KOPT-K1 (cell line): ENCODE data around the gene GRIK1.

Experiments used
- H3K27ac ChIP-seq: fragments of 200-600 bp; sonication (generic); 2 replicates; pipeline ENCODE4 v1.5.1; 2016; ENCODE audit warnings: antibody characterized with exemption, mild to moderate bottlenecking, low read depth, low read length; ENCODE audit not compliant: poor library complexity, severe bottlenecking
- H3K36me3 ChIP-seq: fragments of 200-600 bp; sonication (generic); 2 replicates; pipeline ENCODE4 v1.5.1; 2017; ENCODE audit warnings: antibody characterized with exemption, mild to moderate bottlenecking, low read length, moderate library complexity; ENCODE audit not compliant: insufficient read depth
- H3K9me3 ChIP-seq: fragments of 200-600 bp; sonication (generic); 2 replicates; pipeline ENCODE4 v1.5.1; 2017; ENCODE audit warnings: antibody characterized with exemption, low read length, mild to moderate bottlenecking; ENCODE audit not compliant: insufficient read depth, poor library complexity, severe bottlenecking

The GRIK1 gene

DNA sequence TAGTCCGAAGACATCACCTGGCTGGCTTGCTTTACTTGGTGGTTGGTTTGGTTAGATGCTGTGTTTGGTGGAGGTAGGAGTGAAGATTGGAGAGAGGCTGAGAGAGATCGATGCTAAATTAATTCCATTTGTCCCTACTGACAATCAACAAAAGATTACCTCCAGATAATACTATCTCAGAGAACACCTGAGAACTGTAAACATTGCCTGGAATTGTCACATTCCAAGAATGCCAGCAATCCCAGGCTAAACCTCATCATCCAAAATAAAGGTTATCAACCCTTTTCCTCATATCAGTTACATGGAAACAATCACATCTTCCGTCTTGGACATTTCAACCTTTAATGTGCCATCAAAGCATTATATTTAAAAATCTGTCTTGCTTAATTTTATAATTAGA is 141.0 kb downstream of the GRIK1 start:
- no peaks in the 10 kb centered on the region for H3K9me3 ChIP-seq
- H3K27ac ChIP-seq: no peak overlapping the region
- no peaks in the 10 kb centered on the region for H3K36me3 ChIP-seq

DNA sequence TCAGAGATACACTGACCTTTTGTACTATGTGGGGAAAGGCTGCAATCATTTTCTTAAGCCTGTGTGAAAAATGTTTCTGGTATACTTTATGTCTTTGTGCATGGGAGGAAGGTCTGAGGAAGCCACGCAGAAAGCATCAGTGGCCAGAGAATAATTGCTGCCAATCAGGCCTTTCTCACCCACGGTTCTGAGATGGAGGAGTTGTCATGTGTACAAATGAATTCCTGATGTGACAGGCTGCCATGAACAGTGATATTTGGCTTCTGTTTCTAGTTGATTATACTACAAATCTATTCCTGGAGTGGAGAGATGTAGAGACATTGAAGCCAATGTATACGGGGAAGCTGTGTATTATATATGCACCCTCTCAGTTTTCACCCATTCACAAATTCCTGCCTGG is 142.6 kb downstream of the GRIK1 start:
- Histone ChIP-seq H3K9me3 (no peaks in the 10 kb centered on the region), H3K36me3 (no peaks in the 10 kb centered on the region), H3K27ac (no peak overlapping the region)

DNA sequence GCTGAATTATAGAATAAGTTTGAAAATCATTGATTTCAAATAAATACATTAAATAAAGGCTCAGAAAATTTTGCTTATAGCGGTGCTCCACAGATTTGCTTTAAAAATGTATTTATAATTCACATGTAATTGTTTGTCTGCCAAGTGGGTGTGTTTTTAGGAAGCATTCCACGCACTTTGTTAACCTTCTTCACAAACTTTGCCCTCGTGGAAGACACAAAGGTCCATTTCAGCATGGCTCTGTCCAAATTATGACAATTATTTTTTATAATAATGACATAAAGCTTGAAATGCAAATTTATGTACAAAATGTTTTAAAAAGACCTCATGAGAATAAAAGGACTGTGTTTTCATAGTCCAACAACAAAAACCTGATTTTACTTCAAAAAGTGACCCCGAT is 146.1 kb downstream of the GRIK1 start:
- H3K36me3 ChIP-seq: no peaks in the 10 kb centered on the region
- no peaks in the 10 kb centered on the region for H3K9me3 ChIP-seq
- no peak overlapping the region for H3K27ac ChIP-seq

DNA sequence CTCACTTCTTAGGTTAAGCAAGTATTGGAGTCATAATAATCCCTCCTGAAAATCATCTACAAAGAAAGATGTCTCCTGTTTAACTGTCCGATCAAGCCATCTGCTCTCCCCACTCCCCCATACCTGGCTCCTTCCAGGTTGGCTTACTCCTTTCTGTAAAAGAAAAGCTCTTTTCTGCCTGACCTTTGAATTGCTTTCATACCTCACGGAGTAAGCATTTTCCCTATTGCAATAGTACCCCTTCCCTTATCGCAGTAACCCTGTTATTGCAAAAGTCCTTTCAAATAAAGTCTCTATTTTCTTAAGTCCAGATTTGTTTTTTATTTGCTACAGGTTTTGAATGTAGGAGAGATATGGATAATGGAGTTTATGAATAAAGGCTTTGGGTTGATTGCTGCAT is 150.4 kb downstream of the GRIK1 start:
- Histone ChIP-seq H3K36me3 (no peaks in the 10 kb centered on the region), H3K27ac (no peak overlapping the region), H3K9me3 (no peaks in the 10 kb centered on the region)

DNA sequence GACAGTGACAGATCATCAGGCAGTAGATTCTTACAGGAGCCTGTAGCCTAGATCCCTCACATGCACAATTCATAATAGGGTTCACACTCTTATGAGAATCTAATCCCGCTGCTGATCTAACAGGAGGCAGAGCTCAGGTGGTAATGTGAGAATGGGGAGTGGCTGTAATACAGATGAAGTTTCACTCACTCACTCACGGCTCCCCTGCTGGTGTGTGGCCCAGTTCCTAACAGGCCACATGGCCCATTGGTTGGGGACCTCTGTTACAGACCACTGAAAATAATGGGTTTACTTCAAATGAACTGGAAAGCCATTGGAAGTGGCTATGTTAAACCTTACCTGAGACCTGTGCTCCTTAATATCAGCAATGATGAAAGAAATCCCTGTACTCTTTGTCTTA is 151.0 kb downstream of the GRIK1 start:
- Histone ChIP-seq H3K9me3 (no peaks in the 10 kb centered on the region), H3K27ac (no peak overlapping the region), H3K36me3 (no peaks in the 10 kb centered on the region)

DNA sequence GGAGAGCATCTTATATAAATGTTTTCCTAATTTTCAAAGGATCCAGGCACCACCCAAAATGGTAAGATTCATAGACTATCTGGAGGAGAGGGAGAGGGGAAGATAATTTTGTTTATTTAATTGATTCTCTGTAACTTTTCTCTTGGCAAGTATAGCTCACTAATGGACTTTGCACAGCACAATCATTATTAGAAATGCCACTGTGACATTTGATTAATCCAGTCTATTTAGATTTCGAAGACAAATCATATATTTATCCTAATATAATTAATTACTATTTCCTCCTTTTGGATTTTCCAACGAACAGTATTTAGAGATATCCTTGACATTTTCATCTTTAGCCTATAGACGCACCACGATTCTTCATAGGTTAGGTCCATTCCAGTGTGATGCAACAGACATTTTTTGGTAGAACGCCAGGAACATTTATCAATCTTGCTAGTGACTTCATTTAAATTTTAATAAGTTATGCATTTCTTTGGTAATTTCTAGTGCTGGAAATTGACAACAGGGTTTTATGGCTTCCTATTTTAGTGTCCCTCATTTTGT is 152.4 kb downstream of the GRIK1 start:
- no peak overlapping the region for H3K27ac ChIP-seq
- H3K36me3 ChIP-seq: no peaks in the 10 kb centered on the region
- H3K9me3 ChIP-seq: no peaks in the 10 kb centered on the region

DNA sequence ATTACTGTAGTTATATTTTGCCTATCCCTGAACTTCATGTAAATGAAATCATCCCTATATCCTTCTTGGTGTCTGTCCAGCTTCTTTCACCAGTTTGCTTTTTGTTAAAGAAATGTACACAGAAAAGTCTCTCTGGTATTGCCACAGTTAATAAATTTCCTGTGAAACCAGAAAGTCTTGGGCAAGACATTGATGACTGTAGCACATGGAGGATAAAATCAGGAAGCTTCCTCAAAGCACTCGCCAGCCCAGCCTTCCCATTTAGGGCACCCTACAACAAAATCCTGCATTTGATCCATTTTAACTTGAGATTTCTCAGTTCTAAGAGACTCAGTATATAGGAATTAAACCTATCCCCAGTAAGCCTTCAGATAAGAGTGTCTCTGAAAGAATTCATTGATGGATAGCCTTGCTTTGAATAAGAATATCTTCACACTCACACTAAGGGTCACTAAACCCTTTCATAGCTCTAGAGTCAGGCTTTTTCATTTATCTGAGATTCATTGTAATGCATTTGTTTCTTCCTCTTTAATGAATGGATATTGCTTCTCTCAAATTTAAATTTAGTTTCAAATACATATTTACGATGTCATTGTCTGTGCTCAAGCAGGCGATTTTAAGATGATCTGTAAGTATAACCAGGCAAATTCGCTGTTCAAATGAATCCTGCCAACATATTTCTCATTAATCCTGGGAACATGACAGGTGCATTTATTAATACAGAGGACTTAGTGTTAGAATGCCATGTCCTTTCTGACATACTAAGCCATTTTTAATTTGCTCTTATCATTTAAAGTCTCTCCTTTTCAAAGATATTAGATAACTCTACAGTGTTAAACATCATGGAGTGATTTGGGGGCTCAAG is 153.1 kb downstream of the GRIK1 start:
- Histone ChIP-seq H3K9me3 (no peaks in the 10 kb centered on the region), H3K36me3 (no peaks in the 10 kb centered on the region), H3K27ac (no peak overlapping the region)

DNA sequence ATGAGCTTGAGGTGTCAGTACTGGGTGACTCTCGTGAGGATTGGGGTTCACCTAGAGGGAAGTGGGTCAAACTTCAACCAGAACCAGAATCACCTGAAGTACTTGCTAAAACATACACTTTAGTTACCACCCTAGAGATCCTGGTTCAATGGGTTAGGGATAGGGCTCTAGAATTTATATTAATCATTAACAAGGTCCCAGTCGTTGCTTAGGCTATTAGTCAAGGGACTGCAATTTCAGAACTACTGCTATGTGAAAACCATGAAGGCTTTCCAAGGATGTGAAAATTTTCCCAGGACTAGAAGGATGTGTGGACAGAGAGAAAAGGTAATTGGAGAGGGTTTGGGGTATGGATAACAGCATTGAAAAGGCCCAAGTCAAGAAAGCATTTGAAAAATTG is 162.6 kb downstream of the GRIK1 start:
- no peaks in the 10 kb centered on the region for H3K36me3 ChIP-seq
- no peak overlapping the region for H3K27ac ChIP-seq
- no peaks in the 10 kb centered on the region for H3K9me3 ChIP-seq

DNA sequence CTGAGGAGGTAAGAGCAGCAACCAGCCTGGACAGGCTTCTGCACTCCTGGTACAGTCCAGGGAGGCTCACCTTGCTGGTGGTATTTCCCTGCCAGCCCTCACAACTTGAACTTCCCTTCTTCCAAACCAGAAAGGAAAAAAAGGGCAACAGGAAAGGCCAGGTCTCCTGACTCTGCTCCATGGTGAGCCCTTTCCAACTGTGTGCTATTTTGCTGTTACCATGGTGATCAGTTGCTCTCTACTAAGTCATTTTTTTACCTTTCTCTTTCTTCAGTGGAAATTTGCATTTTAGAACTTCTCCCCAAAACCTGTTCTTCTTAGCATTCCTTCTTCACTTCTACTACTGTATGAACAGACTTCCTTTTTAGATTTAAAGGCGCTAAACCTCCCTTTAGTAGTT is 164.3 kb downstream of the GRIK1 start:
- no peaks in the 10 kb centered on the region for H3K9me3 ChIP-seq

DNA sequence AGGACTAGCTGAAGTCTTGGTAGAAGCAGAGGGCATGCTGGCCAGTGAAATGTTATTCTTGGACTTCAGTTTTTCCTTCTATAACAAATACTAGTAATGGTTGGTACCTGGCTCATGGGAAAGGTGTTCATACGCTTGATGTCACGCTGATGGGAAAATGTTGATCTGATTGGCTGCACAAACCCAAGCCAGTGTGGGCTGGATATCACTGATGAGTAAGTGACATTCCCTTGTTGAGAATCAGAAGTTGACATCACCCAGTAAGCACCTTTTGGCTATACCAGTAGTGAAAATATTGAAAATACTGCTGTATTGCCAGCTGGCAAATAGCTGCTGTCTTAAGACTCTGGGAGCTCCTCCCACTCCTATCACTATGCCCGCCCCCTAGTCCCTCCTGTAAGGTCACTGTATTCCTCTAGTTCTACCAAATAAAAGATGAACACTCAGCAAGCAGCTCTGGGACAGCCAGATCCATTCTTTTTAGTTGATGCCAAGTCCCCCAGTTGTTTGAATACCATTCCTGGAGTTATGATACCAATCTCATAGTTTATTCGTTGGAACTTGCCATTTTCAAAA is 168.2 kb downstream of the GRIK1 start:
- H3K9me3 ChIP-seq: no peaks in the 10 kb centered on the region
- no peak overlapping the region for H3K27ac ChIP-seq

More for the DNA sequence above, 164.3 kb downstream of the GRIK1 start:
- H3K27ac ChIP-seq: no peak overlapping the region
- no peaks in the 10 kb centered on the region for H3K36me3 ChIP-seq

DNA sequence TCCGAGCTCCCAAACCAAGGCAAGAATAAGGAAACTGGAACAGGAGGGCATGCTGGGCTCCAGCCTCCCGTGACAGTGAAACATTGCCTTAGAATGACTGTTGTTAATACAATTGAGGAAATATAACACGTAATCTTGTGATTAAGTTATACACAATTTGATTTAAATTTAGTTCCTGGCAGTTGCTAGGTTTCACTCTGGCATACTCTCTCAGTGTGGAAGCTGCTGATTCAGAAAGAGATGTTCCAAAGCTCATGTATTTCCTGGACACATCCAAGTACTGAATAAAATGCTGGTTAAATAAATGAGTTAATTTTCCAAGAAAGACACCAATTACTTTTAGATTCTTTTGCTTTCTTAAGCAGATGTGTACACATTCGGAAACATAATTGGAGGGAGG is 176.1 kb downstream of the GRIK1 start:
- Histone ChIP-seq H3K36me3 (no peaks in the 10 kb centered on the region), H3K9me3 (no peaks in the 10 kb centered on the region), H3K27ac (no peak overlapping the region)

More for the DNA sequence above, 168.2 kb downstream of the GRIK1 start:
- H3K36me3 ChIP-seq: no peaks in the 10 kb centered on the region

DNA sequence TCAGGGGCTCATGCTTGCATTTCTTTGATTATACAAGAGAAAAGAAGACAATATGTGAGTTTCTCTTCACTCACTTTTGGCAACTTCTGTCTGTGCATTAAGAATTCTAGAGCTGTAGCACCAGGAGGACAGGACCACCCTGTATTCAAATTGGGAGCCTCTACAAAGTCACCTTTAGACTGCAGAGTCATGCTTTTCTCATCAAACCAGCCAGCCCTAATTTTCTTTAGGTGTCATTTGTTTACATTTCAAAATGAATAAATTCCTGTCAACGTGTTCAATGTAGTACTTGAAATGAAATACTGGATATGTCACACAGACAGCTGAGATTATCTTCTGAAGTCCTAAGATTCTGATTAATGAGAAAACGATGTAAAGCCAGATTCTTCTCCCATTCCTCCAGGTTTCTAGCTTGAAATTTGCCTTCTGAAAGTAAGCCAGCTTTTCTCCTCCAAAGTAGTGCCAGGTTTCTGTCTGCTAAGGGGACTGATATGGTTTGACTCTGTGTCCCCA is 177.2 kb downstream of the GRIK1 start:
- Histone ChIP-seq H3K9me3 (no peaks in the 10 kb centered on the region), H3K27ac (no peak overlapping the region), H3K36me3 (no peaks in the 10 kb centered on the region)

DNA sequence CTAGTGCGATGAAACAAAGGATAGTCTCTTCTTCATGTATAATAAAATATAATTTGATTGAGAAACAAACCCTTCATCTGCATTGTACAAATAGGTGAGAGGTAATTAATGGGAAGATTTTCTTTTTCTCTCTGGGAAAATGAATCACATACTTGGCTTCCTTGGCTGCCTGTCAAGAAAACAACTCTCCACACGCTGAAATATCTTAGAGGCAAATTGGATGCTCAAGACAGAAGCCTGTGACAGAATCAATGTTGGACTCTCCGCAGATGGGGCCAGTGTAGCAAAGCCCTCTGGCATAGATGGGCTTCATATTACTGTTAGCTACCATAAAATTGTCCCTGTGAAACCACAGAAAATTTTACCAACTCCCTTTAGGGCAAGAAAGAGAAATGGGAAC is 186.6 kb downstream of the GRIK1 start:
- Histone ChIP-seq H3K36me3 (no peaks in the 10 kb centered on the region), H3K9me3 (no peaks in the 10 kb centered on the region), H3K27ac (no peak overlapping the region)

DNA sequence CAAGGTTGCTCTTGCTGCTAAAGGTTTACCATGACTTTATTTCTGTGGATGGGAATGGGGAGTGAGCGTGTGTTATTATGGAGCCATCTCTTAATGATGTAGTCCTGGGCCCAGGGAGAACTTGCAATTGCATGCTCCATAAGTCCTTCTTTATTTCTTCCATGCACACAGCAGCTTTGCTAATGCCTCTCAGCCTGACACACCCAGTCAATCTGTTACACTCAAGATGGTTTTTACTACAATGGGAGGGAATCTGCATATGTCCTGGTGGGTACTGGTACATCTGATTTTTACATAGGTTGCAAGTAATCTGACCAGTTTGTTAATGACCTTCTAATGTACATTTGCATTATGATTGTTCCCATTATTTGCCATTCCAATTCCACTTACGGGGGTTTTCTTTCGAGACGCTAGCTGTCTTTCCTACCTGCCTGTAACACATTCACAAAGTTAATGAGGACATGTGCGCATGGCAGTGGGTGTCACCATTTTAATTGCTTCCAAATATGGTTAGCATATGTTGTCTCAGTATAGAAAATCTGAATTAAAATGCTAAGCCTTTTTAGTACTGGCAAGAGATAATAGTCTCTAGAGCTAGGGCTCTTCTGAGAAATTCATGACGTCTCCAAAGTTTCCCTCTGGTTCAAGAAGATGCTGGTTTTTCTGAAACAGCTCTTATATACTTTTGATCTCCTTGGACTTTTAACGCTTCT is 188.2 kb downstream of the GRIK1 start:
- no peak overlapping the region for H3K27ac ChIP-seq
- H3K9me3 ChIP-seq: no peaks in the 10 kb centered on the region
- H3K36me3 ChIP-seq: no peaks in the 10 kb centered on the region

DNA sequence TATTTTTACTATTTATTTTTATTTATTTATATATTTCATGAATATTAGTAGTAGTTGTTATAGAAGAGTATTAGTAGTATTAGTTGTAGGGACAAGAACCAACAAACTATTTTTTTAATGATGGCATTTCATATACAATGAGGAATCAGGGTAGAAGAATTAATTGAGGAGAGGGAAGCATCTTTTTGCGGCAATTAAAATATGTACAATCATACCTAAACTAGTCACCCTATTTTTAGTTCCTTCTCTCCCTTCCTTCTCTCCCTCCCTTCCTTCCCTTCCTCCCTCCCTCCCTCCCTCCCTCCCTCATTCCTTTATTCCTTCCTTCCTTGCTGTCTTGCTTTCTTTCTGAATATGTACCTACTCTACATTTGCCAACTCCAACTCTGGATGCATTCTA is 189.8 kb downstream of the GRIK1 start:
- H3K9me3 ChIP-seq: no peaks in the 10 kb centered on the region
- no peak overlapping the region for H3K27ac ChIP-seq
- no peaks in the 10 kb centered on the region for H3K36me3 ChIP-seq
